ENCODE data around the gene DDX11. TPM values are rescaled to one million over a fixed set of nuclear protein-coding genes. Genes with fewer than 3 reads are reported as not detected.

Gene DDX11
- total RNA-seq, 4 donors from 2014 or later: 2.6 to 36.2 (median 14.8) TPM

- TF ChIP-seq CTCF (IDR thresholded peaks at IDR 0.05; ENCODE audit: low read depth): no peak
Measured at GRCh38 chr12:31089072-31089471, 15.4 kb downstream of the DDX11 start.

GRCh38 chr12:31105668-31106067 is 32.0 kb downstream of the DDX11 start:
- TF ChIP-seq CTCF (IDR thresholded peaks at IDR 0.05; ENCODE audit: low read depth): no peak

GRCh38 chr12:31106101-31106803 is 32.6 kb downstream of the DDX11 start:
- TF ChIP-seq CTCF (IDR thresholded peaks at IDR 0.05; ENCODE audit: low read depth): no peak

GRCh38 chr12:31117203-31118011 is 43.7 kb downstream of the DDX11 start:
- no peak for TF ChIP-seq CTCF (IDR thresholded peaks at IDR 0.05; ENCODE audit: low read depth)

GRCh38 chr12:31118347-31119191 is 44.9 kb downstream of the DDX11 start:
- no peak for TF ChIP-seq CTCF (IDR thresholded peaks at IDR 0.05; ENCODE audit: low read depth)

GRCh38 chr12:31119192-31119802 is 45.6 kb downstream of the DDX11 start:
- TF ChIP-seq CTCF (IDR thresholded peaks at IDR 0.05; ENCODE audit: low read depth): no peak

Measured in subcutaneous adipose tissue (tissue), 4 donors.